Fibroblast of lung (primary cell): ENCODE data around the gene UPF2.

ENCODE experiments used
- CTCF ChIP-seq, 2 donors: IDR thresholded peaks in 1 of 2; conservative IDR thresholded peaks in 1 of 2; 1 replicate in 1 of 2; 2 replicates in 1 of 2; pipeline ENCODE4 v1.5.1; 2011 to 2012; ENCODE audit warnings: low read length in 2 of 2, control low read depth in 1 of 2, inconsistent platforms in 1 of 2, low read depth in 1 of 2, mild to moderate bottlenecking in 1 of 2
- EZH2 ChIP-seq: IDR thresholded peaks from 2 replicates; pipeline ENCODE4 v1.5.1; 2012; ENCODE audit warnings: low read length, control low read depth, mild to moderate bottlenecking; ENCODE audit errors: missing control alignments

DNA sequence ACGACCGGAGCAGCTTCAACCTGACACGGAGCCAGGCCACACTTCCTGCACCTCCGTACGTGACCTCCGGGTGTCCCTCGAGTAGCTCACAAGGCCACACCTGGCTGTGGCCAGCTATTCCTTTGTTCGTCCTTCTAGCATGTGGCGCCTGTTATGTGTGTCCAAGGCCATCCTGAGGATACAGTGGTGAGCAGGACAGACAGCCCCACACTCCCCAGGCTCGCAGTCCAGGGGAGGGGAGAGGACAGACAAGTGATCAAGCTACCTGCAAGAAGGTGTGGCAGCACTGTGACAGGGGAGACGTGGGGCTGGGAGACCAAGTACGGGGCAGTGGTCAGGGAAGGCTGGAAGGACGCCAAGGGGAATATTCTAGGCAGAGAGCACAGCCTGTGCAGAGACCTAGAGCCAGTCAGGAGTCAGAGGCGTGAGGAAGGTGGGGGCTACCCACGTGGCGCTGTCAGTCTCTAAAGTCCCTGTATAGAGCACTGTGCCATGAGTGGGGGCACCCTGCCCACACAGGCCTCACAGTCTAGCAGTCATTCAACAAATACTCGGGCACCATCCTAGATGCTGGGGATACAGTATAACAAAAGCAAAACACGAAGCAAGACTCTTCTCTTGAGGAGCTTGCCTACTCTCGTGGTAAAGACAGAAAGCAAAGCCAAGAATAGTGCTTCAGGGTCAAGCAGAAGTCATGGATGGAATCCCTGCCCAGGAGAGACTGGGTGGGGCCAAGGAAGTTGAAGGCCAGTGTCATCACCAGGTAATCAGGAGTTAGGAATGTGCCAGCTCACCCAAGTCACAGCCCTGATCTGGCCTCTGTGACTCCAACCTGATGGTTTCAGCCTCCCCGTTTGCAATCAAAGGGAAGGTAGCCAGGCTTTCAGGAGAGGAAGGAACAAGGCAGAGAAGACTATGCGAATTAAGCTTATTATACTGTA is 160.9 kb downstream of the UPF2 start:
- TF ChIP-seq EZH2 (no peak), CTCF (conservative IDR thresholded peaks at IDR 0.05 in 1 of 2, IDR thresholded peaks at IDR 0.05 in 1 of 2; ENCODE audit: low read depth in 1 of 2, low read length in 2 of 2) (no peak)
